ENCODE results near the gene LY86. TPM values are rescaled to one million over a fixed set of nuclear protein-coding genes. Genes with fewer than 3 reads are reported as not detected.

LY86 gene
- total and polyA plus RNA-seq, 10 of the 15 experiments (the other 5 are each of a cell fraction or from before 2014, with no cell fraction given) = 68.2 to 457 (median 128) TPM

- TF ChIP-seq ETV6 (conservative IDR thresholded peaks at IDR 0.05 in 1 of 2, IDR thresholded peaks at IDR 0.05 in 1 of 2; ENCODE audit: borderline replicate concordance in 1 of 2, low read depth in 1 of 2) (no peak), TAF1 (IDR thresholded peaks at IDR 0.05; ENCODE audit: borderline replicate concordance, low read depth, low read length) (no peak), POLR2AphosphoS2 (IDR thresholded peaks at IDR 0.05; ENCODE audit: low read depth, low read length) (no peak), NFXL1 (IDR thresholded peaks at IDR 0.05; ENCODE audit: borderline replicate concordance) (no peak), NR2F1 (conservative IDR thresholded peaks at IDR 0.05) (peak; percentile 96), PKNOX1 (IDR thresholded peaks at IDR 0.05) (no peak), FOS (IDR thresholded peaks at IDR 0.05; ENCODE audit: borderline replicate concordance, extremely low read depth, insufficient read length) (no peak), CHD1 (IDR thresholded peaks at IDR 0.05; ENCODE audit: low read depth, low read length) (no peak), MEF2A (IDR thresholded peaks at IDR 0.05; ENCODE audit: insufficient read depth, low read depth, low read length) (no peak), BCL3 (IDR thresholded peaks at IDR 0.05; ENCODE audit: borderline replicate concordance, insufficient read depth, low read depth, low read length, poor library complexity, severe bottlenecking) (no peak), RCOR1 (conservative IDR thresholded peaks at IDR 0.05; ENCODE audit: low read depth, low read length) (no peak), POLR2AphosphoS5 (IDR thresholded peaks at IDR 0.05; ENCODE audit: low read length) (peak; percentile 79), ZNF384 (IDR thresholded peaks at IDR 0.05; ENCODE audit: borderline replicate concordance, low read depth, low read length) (no peak), ZBED1 (IDR thresholded peaks at IDR 0.05; ENCODE audit: borderline replicate concordance) (no peak), CHD4 (IDR thresholded peaks at IDR 0.05) (no peak), TCF12 (IDR thresholded peaks at IDR 0.05; ENCODE audit: low read depth, low read length) (no peak), NFYA (IDR thresholded peaks at IDR 0.05; ENCODE audit: borderline replicate concordance, low read depth, low read length) (no peak), CBX3 (IDR thresholded peaks at IDR 0.05; ENCODE audit: borderline replicate concordance, low read depth) (no peak), ATF7 (IDR thresholded peaks at IDR 0.05; ENCODE audit: low read depth) (peak; percentile 61; the same call in 1 of the 2 replicates), RUNX3 (IDR thresholded peaks at IDR 0.05; ENCODE audit: low read length) (no peak), GABPA (IDR thresholded peaks at IDR 0.05; ENCODE audit: low read depth) (no peak), USF2 (IDR thresholded peaks at IDR 0.05; ENCODE audit: borderline replicate concordance, low read depth, low read length) (no peak), WRNIP1 (IDR thresholded peaks at IDR 0.05; ENCODE audit: borderline replicate concordance, low read depth, low read length) (no peak), TCF7 (IDR thresholded peaks at IDR 0.05; ENCODE audit: borderline replicate concordance) (no peak), RBBP5 (conservative IDR thresholded peaks at IDR 0.05) (no peak), BCL11A (IDR thresholded peaks at IDR 0.05; ENCODE audit: low read depth, low read length) (0 out of 2 replicates have a peak, but pooled peaks have one; percentile 1), MTA2 (IDR thresholded peaks at IDR 0.05; ENCODE audit: low read depth) (no peak)
- TF ChIP-seq, protein P1, sequence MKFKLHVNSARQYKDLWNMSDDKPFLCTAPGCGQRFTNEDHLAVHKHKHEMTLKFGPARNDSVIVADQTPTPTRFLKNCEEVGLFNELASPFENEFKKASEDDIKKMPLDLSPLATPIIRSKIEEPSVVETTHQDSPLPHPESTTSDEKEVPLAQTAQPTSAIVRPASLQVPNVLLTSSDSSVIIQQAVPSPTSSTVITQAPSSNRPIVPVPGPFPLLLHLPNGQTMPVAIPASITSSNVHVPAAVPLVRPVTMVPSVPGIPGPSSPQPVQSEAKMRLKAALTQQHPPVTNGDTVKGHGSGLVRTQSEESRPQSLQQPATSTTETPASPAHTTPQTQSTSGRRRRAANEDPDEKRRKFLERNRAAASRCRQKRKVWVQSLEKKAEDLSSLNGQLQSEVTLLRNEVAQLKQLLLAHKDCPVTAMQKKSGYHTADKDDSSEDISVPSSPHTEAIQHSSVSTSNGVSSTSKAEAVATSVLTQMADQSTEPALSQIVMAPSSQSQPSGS (IDR thresholded peaks at IDR 0.05; ENCODE audit: low read length) = no peak
Measured at GRCh38 chr6:6584310-6585002, 4.1 kb upstream of the LY86 start (continued).

Data from GM12878 (cell line).